ENCODE results near the gene MEF2D.

The MEF2D gene

GRCh38 chr1:156470473-156470872, 30.1 kb downstream of the MEF2D start:
- Histone ChIP-seq H3F3A (ENCODE audit: control insufficient read depth, insufficient read depth) (no peaks in the 10 kb centered on the region), H4K20me1 (ENCODE audit: control insufficient read depth, insufficient read depth, low read depth, low read length) (no peaks in the 10 kb centered on the region), H3K27ac (ENCODE audit: low read depth, low read length) (no peak overlapping the region), H3K9me3 (ENCODE audit: control insufficient read depth, insufficient read depth, low read length) (no peaks in the 10 kb centered on the region), H3K9me2 (replicated peaks; ENCODE audit: control insufficient read depth, low read length) (no peaks in the 10 kb centered on the region), H3K27me3 (ENCODE audit: control insufficient read depth, low read length) (no peaks in the 10 kb centered on the region), H3K4me1 (ENCODE audit: control insufficient read depth, low read length) (no peaks in the 10 kb centered on the region), H3K79me2 (ENCODE audit: control insufficient read depth, low read length) (no peaks in the 10 kb centered on the region), H3K4me2 (ENCODE audit: low read length) (no peak overlapping the region), H3K4me3 (ENCODE audit: low read length) (no peak overlapping the region), H3K36me3 (ENCODE audit: control insufficient read depth, low read length) (peaks cover 88% of the 10 kb centered on the region)
- TF ChIP-seq EZH2phosphoT487 (IDR thresholded peaks at IDR 0.05; ENCODE audit: borderline replicate concordance, low read length) (no peak), CTCF (IDR thresholded peaks at IDR 0.05; ENCODE audit: low read depth, low read length, poor library complexity, severe bottlenecking) (no peak)

- H3K4me2 ChIP-seq (ENCODE audit: low read length): no peak overlapping the region
- H4K20me1 ChIP-seq (ENCODE audit: control insufficient read depth, insufficient read depth, low read depth, low read length): no peaks in the 10 kb centered on the region
- H3K9me2 ChIP-seq (replicated peaks; ENCODE audit: control insufficient read depth, low read length): no peaks in the 10 kb centered on the region
- H3K4me1 ChIP-seq (ENCODE audit: control insufficient read depth, low read length): no peaks in the 10 kb centered on the region
- peaks cover 78% of the 10 kb centered on the region for H3K36me3 ChIP-seq (ENCODE audit: control insufficient read depth, low read length)
- H3K27ac ChIP-seq (ENCODE audit: low read depth, low read length): no peak overlapping the region
- no peaks in the 10 kb centered on the region for H3K9me3 ChIP-seq (ENCODE audit: control insufficient read depth, insufficient read depth, low read length)
- TF ChIP-seq CTCF (IDR thresholded peaks at IDR 0.05; ENCODE audit: low read depth, low read length, poor library complexity, severe bottlenecking): no peak
- no peak for TF ChIP-seq EZH2phosphoT487 (IDR thresholded peaks at IDR 0.05; ENCODE audit: borderline replicate concordance, low read length)
- no peaks in the 10 kb centered on the region for H3K27me3 ChIP-seq (ENCODE audit: control insufficient read depth, low read length)
- peaks cover 2% of the 10 kb centered on the region; the same call in 1 of the 2 replicates for H3F3A ChIP-seq (ENCODE audit: control insufficient read depth, insufficient read depth)
- no peak overlapping the region for H3K4me3 ChIP-seq (ENCODE audit: low read length)
- no peaks in the 10 kb centered on the region for H3K79me2 ChIP-seq (ENCODE audit: control insufficient read depth, low read length)
Measured at GRCh38 chr1:156468693-156469345, 31.8 kb downstream of the MEF2D start.

GRCh38 chr1:156467906-156468305, 32.7 kb downstream of the MEF2D start:
- TF ChIP-seq CTCF (IDR thresholded peaks at IDR 0.05; ENCODE audit: low read depth, low read length, poor library complexity, severe bottlenecking) (no peak), EZH2phosphoT487 (IDR thresholded peaks at IDR 0.05; ENCODE audit: borderline replicate concordance, low read length) (no peak)
- Histone ChIP-seq H3F3A (ENCODE audit: control insufficient read depth, insufficient read depth) (peaks cover 4% of the 10 kb centered on the region; the same call in 1 of the 2 replicates), H3K4me1 (ENCODE audit: control insufficient read depth, low read length) (no peaks in the 10 kb centered on the region), H3K27ac (ENCODE audit: low read depth, low read length) (no peak overlapping the region), H3K79me2 (ENCODE audit: control insufficient read depth, low read length) (no peaks in the 10 kb centered on the region), H3K4me2 (ENCODE audit: low read length) (no peak overlapping the region), H3K9me2 (replicated peaks; ENCODE audit: control insufficient read depth, low read length) (no peaks in the 10 kb centered on the region), H4K20me1 (ENCODE audit: control insufficient read depth, insufficient read depth, low read depth, low read length) (no peaks in the 10 kb centered on the region), H3K9me3 (ENCODE audit: control insufficient read depth, insufficient read depth, low read length) (no peaks in the 10 kb centered on the region), H3K4me3 (ENCODE audit: low read length) (no peak overlapping the region), H3K36me3 (ENCODE audit: control insufficient read depth, low read length) (peaks cover 69% of the 10 kb centered on the region), H3K27me3 (ENCODE audit: control insufficient read depth, low read length) (no peaks in the 10 kb centered on the region)

All from DOHH2 (cell line).